HL-60 (cell line): ENCODE results near the gene TBX21.

Experiments
- CTCF ChIP-seq: IDR thresholded peaks from one replicate; pipeline ENCODE4 v1.5.1; 2011; ENCODE audit warnings: low read length, control low read depth, inconsistent platforms; ENCODE audit not compliant: insufficient read depth
- GABPA ChIP-seq: IDR thresholded peaks from 2 replicates; pipeline ENCODE4 v1.6.1; 2012; ENCODE audit warnings: low read depth
- POLR2AphosphoS5 ChIP-seq: IDR thresholded peaks from 2 replicates; pipeline ENCODE4 v1.6.1; 2012; ENCODE audit warnings: low read depth
- SPI1 ChIP-seq: IDR thresholded peaks from 2 replicates; pipeline ENCODE4 v1.6.1; 2012; ENCODE audit warnings: low read depth, mild to moderate bottlenecking, borderline replicate concordance
- TF ChIP-seq, protein P1 (sequence below): IDR thresholded peaks from 2 replicates; pipeline ENCODE4 v1.6.1; 2012; ENCODE audit warnings: low read depth; ENCODE audit not compliant: insufficient replicate concordance

- TF ChIP-seq CTCF (no peak), POLR2AphosphoS5 (no peak), GABPA (no peak), SPI1 (no peak)
- TF ChIP-seq, protein P1, sequence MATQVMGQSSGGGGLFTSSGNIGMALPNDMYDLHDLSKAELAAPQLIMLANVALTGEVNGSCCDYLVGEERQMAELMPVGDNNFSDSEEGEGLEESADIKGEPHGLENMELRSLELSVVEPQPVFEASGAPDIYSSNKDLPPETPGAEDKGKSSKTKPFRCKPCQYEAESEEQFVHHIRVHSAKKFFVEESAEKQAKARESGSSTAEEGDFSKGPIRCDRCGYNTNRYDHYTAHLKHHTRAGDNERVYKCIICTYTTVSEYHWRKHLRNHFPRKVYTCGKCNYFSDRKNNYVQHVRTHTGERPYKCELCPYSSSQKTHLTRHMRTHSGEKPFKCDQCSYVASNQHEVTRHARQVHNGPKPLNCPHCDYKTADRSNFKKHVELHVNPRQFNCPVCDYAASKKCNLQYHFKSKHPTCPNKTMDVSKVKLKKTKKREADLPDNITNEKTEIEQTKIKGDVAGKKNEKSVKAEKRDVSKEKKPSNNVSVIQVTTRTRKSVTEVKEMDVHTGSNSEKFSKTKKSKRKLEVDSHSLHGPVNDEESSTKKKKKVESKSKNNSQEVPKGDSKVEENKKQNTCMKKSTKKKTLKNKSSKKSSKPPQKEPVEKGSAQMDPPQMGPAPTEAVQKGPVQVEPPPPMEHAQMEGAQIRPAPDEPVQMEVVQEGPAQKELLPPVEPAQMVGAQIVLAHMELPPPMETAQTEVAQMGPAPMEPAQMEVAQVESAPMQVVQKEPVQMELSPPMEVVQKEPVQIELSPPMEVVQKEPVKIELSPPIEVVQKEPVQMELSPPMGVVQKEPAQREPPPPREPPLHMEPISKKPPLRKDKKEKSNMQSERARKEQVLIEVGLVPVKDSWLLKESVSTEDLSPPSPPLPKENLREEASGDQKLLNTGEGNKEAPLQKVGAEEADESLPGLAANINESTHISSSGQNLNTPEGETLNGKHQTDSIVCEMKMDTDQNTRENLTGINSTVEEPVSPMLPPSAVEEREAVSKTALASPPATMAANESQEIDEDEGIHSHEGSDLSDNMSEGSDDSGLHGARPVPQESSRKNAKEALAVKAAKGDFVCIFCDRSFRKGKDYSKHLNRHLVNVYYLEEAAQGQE = no peak
Measured at GRCh38 chr17:47705536-47706530, 27.2 kb upstream of the TBX21 start.
